ENCODE data around the gene DMAC2. TPM values are rescaled to one million over a fixed set of nuclear protein-coding genes. Genes with fewer than 3 reads are reported as not detected.
A peak's percentile ranks its signal among the peaks of the same experiment; 100 is the strongest.
"Not testable (repeated sequence)": the region's sequence is repeated elsewhere in the genome, so short reads cannot be mapped to it uniquely, and the experiment has no call there.

DMAC2 gene
- total and polyA plus RNA-seq, 8 donors, result 48.4 to 64.6 (median 58.4) TPM

- peaks cover 0 to 42% of the 10 kb centered on the region in 2 donors for H3K36me3 ChIP-seq
- no peaks in the 10 kb centered on the region for H3K27me3 ChIP-seq
- no peak overlapping the region for H3K4me3 ChIP-seq
- TF ChIP-seq CTCF (IDR thresholded peaks at IDR 0.05), result no peak
- intact Hi-C loops (cut with DNase I), result no loop called here
- H3K4me1 ChIP-seq, result peaks cover 23 to 86% of the 10 kb centered on the region in 2 donors
- DNase-seq (no peak), ATAC-seq (no peak)
- H3K9me3 ChIP-seq, result no peaks in the 10 kb centered on the region
- peak overlapping the region in 1 of 2 donors; percentile 95 for H3K27ac ChIP-seq
Observed at GRCh38 chr19:41411968-41412265, 27.8 kb downstream of the DMAC2 start.

GRCh38 chr19:41411100-41411967 lies 28.4 kb downstream of the DMAC2 start:
- TF ChIP-seq CTCF (IDR thresholded peaks at IDR 0.05), result no peak
- H3K4me1 ChIP-seq, result peaks cover 23 to 91% of the 10 kb centered on the region in 2 donors
- no peak for DNase-seq
- peaks cover 0 to 42% of the 10 kb centered on the region in 2 donors for H3K36me3 ChIP-seq
- intact Hi-C loops (cut with DNase I), result no loop called here
- H3K9me3 ChIP-seq, result no peaks in the 10 kb centered on the region
- no peaks in the 10 kb centered on the region for H3K27me3 ChIP-seq
- no peak for ATAC-seq
- no peak overlapping the region for H3K4me3 ChIP-seq
- peak overlapping the region in 1 of 2 donors; percentile 95 for H3K27ac ChIP-seq

- no peak for ATAC-seq
- intact Hi-C loops (cut with DNase I), result no loop called here
- Histone ChIP-seq H3K4me1 (peaks cover 23 to 93% of the 10 kb centered on the region in 2 donors), H3K27ac (peak overlapping the region; percentile 82 to 95), H3K27me3 (no peaks in the 10 kb centered on the region), H3K36me3 (peaks cover 0 to 37% of the 10 kb centered on the region in 2 donors), H3K4me3 (no peak overlapping the region), H3K9me3 (no peaks in the 10 kb centered on the region)
- DNase-seq, result no peak
- no peak for TF ChIP-seq CTCF (IDR thresholded peaks at IDR 0.05)
Observed at GRCh38 chr19:41410336-41411054, 29.2 kb downstream of the DMAC2 start.

GRCh38 chr19:41409288-41409687 lies 30.4 kb downstream of the DMAC2 start:
- H3K27ac ChIP-seq, result peak overlapping the region; percentile 82 to 95
- peaks cover 0 to 26% of the 10 kb centered on the region in 2 donors for H3K36me3 ChIP-seq
- no peak for TF ChIP-seq CTCF (IDR thresholded peaks at IDR 0.05)
- ATAC-seq, result peak; percentile 82
- peak in 2 of 4 donors; percentile 54 to 69 for DNase-seq
- H3K27me3 ChIP-seq, result no peaks in the 10 kb centered on the region
- no peak overlapping the region for H3K4me3 ChIP-seq
- no peaks in the 10 kb centered on the region for H3K9me3 ChIP-seq
- peaks cover 23 to 89% of the 10 kb centered on the region in 2 donors for H3K4me1 ChIP-seq
- intact Hi-C loops (cut with DNase I), result no loop called here

GRCh38 chr19:41408846-41409245 lies 30.9 kb downstream of the DMAC2 start:
- Histone ChIP-seq H3K27ac (peak overlapping the region; percentile 82 to 95), H3K4me1 (peaks cover 23 to 84% of the 10 kb centered on the region in 2 donors), H3K36me3 (peaks cover 0 to 21% of the 10 kb centered on the region in 2 donors)
- DNase-seq; H3K4me3 ChIP-seq; H3K9me3 ChIP-seq; intact Hi-C loops (cut with DNase I); H3K27me3 ChIP-seq: not testable (repeated sequence)
- peak; percentile 11 for ATAC-seq
